GM18520 (cell line): Measurements from ENCODE around the gene HACD2.

Experiments used
- ATAC-seq: cut with Tn5 transposase; IDR thresholded peaks from one replicate; pipeline ENCODE4 v1.9.1; 2021; ENCODE audit not compliant: unreplicated experiment

The HACD2 gene

GRCh38 chr3:123486460-123486859, 98.4 kb downstream of the HACD2 start:
- no peak for ATAC-seq

DNA sequence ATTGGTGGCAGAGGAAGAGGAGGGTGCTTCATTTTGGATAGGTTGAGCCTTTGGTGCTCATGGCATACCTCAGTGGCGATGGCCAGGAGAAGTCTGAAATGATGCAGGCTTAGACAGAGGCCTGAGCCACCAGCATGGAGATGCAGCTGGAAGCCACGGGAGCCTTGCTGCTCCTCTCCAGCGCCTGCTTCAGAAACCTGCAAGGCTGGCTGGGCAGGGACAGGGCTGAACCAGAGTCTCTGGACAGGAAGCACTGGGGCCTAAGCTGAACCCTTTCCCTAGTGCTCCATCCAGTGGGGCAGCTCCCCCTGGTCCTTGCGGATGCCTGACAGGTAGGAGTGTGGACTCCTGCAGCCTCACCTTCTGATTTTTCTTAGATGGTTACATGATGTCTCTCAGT, 99.3 kb downstream of the HACD2 start:
- ATAC-seq: no peak

DNA sequence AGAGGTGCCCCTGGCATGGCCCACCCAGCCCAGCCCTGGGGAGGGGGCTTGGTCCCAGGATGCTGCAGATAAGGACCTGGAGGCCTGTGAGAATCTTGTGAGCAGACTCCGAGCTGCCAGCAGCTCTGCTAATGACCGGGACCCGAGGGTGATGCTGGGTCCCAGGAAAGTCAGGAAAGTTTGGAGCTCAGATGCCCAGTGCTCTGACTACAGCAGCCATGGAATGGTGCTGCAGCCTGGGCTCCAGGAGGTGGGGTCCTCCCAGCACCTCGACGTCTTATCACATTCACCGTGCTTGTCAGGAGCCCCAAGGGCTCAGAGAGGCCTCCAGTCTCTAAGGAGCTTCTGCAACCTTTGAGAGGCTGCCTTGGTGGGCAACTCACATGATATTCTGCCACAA, 101.7 kb downstream of the HACD2 start:
- ATAC-seq: no peak

GRCh38 chr3:123481722-123482457, 103.0 kb downstream of the HACD2 start:
- no peak for ATAC-seq

- ATAC-seq: no peak
These were observed 103.8 kb downstream of the HACD2 start for GRCh38 chr3:123481071-123481470.

DNA sequence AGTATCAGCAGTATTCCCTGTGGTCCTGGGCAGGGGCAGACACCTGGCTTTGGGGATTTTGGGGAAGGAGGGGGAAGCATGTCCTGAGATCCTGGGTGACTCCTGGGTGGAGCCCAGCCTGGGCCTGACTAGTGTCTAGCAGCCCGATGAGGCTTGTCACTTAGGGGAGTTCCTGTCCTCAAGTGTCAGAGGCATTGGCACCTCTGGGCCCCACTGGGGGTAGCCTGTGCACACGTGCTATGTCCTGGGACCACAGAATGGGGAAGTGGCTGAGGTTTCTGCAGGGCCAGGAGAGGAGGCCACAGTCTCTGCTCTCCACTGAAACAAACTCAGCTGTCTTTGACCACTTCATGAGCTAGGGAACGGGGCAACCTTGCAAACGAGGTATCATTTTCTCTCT, 104.4 kb downstream of the HACD2 start:
- peak; percentile 68 for ATAC-seq

GRCh38 chr3:123479891-123480290, 105.0 kb downstream of the HACD2 start:
- no peak for ATAC-seq

GRCh38 chr3:123478314-123478713, 106.5 kb downstream of the HACD2 start:
- no peak for ATAC-seq

DNA sequence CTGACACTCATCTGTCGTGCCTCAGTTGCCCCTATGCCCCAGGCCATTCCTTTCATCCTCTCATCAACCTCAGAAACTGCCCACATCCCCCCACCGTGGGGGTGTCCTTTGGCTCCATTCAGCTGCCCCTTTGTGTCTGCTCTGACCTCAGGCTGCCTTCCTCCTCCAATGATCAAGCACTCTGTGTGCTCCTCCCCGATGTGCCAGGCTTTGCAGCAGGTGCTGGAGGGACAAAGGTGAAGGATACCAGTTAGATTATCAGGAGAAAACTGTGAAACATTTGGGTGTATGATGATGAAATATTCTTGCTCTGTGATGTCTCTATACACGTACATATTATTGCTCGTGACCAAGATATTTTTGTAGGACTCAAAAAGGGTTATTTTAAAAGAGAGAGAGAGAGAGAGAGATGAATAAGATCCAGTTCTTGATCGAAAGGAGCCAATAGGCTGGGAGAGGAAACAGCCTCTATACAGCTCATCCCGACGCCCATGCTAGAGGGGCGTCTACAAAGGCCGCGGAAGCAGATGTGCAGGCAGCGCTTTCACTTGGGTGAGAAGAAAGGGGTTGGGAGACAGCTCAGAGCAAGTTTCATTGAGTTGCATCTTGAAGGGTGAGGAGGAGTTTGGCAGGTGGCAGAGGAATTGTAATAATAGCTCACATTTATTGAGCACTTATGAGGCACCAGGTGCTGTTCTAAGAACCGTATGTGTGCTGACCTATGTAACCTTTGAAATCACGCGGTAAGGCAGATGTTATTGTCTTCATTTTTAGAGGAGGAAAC, 107.7 kb downstream of the HACD2 start:
- ATAC-seq: no peak

- ATAC-seq: no peak
These were observed 109.1 kb downstream of the HACD2 start for GRCh38 chr3:123475786-123476185.

DNA sequence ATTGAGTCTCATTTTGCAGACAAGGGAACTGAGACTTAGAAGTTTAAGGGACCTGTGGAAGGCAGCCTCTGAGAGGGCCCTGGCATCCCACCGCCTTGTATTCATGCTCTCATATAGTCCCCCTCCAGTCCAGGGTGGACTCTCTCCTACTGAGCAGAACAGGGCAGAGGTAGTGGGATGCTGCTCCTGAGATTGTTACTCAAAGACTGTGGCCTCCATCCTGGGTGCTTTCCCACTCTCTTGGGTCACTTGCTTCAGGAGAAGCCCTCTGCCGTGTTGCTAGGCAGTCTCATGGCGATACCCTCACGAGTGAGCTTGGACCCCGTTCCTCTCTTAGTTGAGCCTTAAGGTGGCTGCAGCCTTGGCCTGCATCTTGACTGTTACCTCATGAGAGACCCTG, 113.7 kb downstream of the HACD2 start:
- ATAC-seq: no peak

GRCh38 chr3:123469323-123469995, 115.4 kb downstream of the HACD2 start:
- ATAC-seq: no peak

DNA sequence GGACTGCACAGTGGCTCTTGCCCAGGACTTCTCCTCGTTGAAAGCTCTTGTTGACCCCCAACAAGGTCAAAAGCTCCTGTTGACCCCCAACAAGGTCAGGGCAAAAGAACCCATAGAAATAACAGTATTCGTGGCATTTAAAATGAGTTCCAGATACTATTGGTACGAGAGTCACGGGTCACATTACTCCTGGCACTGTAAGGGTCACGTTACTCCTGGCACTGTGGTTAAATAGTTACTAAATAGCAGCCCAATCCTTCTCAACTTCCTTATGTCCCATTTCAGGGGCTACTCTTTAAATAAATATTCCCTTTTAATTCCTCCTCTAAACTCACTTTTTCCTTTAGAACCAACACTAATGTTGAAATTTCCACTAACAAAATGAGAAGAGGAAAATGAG, 117.8 kb downstream of the HACD2 start:
- no peak for ATAC-seq

- ATAC-seq: no peak
These were observed 120.6 kb downstream of the HACD2 start for GRCh38 chr3:123464211-123464610.

DNA sequence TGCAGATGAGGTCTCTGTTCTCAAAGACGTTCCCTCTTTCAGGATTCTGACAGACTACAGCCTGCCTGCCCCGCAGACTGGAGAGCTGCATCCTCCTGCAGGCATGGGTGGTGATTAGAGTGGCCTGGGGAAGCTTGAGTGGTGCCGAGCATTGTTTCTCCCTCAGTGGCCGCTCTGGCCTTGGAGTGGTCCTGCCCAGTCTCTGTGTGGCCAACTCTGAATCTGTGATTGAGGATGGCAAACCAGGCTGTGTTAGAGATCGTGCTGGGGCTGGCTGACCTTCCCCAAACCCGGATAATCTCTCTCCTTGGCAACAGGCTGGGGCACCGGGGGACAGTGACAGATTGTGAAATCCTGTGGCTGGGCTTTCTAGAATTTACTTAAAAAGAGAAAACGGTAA, 125.0 kb downstream of the HACD2 start:
- ATAC-seq: no peak

DNA sequence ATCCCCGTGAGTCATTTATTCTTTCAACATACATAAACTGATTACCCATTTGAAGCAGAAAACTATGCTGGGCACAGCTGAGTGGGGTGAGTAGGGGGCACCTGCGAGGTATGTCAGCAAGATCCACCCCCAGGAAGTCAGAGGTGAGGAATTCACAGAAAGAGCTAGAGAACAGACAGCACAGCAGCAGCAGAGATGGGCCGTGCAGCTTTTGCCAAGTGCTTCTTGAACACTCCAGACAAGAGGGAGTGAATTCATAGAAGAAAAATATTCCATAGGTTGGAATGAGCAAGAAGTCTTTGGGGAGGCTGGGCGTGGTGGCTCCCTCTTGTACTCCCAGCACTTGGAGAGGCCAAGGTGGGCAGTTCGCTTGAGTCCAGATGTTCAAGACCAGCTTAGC, 126.6 kb downstream of the HACD2 start:
- no peak for ATAC-seq

DNA sequence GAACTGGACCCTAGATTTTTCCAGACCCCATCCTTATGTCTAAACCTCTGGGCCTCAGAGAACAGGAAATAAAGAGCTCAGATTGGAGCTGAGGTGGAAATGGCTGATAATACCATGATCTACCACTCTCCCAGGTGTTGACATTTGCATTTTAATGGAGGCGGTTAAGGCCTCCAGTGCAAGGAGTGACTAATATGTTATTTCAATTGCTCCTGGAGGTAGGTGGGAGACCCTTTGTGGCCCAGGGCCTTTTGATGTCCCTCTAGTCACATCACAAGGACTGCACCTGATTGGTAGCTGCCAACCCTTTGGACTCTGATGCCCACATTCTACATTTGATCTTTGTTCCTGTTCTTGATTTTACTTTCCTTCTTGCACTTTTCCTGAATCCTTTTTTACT, 127.0 kb downstream of the HACD2 start:
- no peak for ATAC-seq

DNA sequence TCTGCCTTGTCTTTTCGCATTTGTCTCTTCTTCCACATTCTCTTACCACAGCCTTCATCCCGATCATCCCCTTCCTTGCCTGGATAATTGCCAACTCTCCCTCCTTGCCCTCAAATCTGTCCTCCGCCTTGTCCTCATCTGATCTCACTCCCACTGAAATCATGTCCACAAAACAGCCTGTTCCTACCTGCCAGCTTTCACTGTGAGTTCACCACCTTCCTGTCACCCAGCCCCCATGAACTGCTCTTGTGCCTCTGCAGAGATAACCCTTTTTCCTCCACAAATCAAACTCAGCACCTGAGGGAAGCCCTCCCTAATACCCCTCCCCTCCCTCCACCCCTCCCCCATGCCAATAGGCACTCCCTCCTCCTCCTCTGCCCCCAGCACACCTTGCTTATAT, 131.2 kb downstream of the HACD2 start:
- no peak for ATAC-seq

DNA sequence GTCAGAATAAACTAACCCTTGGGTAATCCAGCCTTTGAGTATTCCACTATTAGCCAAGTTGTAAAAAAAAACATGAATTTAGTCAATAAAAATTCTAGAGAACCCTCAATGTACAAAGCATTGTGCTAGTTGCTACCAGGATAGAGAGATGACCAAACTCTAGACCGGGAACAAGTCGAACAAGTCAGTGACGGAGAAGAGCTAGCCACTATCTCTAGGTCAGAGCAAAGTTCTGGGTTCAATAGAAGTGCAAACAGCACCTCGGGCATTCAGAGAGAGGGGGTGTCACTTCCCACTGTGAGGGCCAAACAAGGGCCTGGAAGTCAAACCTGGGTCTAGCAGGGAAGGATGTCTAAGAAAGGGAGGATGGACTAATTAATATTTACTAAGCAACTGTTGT, 133.7 kb downstream of the HACD2 start:
- ATAC-seq: no peak

DNA sequence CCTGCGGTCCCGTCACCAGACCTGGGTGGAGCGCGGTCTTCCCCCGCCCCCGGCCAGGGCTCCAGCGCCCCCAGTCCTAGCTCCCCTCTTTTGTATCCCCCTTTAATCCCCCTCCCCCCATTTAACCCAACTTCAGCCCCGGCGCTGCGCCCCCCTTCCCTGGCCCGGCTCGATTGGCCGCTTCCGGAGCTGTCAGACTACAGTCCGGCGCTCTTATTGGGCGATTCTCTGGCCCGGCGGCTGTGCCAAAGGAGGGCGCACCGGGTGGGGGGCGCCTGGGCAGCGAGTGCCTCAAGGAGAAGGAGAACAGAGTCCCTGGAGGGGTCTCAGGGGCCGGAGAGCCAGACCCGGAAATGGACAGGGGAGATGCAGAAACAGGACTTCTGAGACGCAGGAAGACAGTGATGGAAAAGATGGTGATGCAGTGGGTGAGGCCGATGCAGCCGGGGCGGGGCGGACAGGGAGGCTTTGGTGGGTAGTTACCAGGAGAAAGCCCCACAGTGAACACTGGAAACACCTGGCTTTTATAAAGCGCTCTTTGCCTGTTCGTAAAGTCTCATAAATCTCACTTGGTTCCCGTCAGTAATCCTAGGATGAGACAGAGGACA, 134.8 kb downstream of the HACD2 start:
- no peak for ATAC-seq

GRCh38 chr3:123449102-123449996, 135.5 kb downstream of the HACD2 start:
- no peak for ATAC-seq
